ENCODE results near the gene SLC37A3.
"Not testable (repeated sequence)": the region's sequence is repeated elsewhere in the genome, so short reads cannot be mapped to it uniquely, and the experiment has no call there.

SLC37A3 gene, protein sequence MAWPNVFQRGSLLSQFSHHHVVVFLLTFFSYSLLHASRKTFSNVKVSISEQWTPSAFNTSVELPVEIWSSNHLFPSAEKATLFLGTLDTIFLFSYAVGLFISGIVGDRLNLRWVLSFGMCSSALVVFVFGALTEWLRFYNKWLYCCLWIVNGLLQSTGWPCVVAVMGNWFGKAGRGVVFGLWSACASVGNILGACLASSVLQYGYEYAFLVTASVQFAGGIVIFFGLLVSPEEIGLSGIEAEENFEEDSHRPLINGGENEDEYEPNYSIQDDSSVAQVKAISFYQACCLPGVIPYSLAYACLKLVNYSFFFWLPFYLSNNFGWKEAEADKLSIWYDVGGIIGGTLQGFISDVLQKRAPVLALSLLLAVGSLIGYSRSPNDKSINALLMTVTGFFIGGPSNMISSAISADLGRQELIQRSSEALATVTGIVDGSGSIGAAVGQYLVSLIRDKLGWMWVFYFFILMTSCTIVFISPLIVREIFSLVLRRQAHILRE

DNA sequence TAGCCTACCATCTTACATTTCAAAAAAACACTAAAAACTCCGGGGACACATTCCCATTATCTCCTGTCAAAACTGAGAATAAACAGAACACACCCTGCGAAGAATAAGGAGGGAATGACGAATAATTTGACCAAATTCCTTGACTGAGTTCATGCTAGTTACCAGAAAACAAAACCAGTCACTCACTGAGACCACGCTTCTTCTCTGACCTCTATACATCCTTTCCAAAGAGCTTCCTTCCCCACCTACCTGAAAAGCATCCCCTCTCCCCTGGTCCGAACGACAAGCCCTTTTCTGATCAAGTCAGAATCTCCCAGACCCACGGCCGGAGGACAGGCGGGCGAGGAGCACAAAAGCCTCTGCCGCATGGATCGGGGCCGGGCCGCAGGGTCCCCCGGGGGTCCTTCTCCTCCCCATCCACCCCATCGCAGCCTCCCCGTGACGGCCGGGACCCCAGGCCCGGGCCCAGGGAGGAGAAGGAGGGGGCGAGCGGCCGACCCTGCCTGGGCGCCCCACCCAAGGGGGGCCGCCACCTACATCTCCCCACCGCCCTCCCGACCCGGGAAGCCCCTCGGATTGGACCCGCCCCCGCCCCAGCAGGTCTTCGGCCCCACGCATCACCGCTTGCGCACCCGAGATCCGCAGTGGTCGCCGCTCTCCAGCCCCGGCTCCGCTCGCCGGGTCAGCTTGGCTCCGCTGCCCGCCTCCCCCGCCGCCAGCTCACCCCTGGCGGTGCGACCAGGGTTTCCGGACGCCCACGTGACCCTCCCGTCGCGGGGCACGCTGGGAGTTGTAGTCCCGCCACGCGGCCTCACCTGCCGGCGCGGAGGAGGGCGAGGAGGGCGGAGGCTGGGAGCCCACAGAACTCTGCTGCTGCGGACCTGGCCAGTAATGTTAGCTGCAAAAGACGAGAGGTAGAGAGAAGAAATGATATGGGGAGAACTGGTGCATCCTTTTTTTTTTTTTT lies at the start of gene SLC37A3:
TSS of gene SLC37A3 (minus strand) at position 747 of the 967 bp plus-strand sequence. CDS start 16,004 bp downstream, outside the sequence.
- peak; percentile 44 to 82 for DNase-seq (ENCODE audit: low read depth in 2 of 2)

DNA sequence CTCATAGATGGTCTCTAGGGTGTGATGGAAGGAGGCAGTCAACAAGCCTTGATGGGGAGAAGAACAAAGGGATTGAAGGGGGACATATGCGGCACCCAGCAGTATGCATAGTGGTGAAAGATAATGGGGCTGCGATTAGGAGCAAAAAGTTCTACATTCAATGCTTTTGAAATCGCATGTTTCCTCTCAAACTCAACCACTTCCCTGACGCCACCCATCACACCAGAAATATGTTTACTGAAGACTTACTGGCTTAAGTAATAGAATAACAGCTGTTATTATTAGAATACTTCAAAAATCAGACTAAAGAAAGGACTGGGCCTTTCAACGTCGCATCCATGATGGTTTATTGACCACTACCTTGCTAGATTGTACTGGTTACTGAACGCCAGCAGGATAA lies 49.5 kb upstream of the SLC37A3 start:
- DNase-seq (ENCODE audit: low read depth in 2 of 2): no peak

DNA sequence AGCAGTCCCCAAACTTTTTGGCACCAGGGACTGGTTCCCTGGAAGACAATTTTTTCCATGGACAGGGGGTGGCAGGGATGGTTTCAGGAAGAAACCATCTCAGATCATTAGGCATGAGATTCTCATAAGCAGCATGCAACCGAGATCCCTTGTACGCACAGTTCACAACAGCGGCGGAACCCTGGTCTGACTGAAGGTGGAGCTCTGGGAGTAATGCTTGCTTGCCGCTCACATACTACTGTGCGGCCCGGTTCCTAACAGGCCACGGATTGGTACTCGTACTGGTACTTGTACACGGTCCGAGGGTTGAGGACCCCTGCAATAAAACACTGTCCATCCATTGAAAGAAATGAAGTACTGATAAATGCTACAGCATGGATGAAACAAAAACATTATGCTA lies 48.1 kb upstream of the SLC37A3 start:
- no peak for DNase-seq (ENCODE audit: low read depth in 2 of 2)

DNA sequence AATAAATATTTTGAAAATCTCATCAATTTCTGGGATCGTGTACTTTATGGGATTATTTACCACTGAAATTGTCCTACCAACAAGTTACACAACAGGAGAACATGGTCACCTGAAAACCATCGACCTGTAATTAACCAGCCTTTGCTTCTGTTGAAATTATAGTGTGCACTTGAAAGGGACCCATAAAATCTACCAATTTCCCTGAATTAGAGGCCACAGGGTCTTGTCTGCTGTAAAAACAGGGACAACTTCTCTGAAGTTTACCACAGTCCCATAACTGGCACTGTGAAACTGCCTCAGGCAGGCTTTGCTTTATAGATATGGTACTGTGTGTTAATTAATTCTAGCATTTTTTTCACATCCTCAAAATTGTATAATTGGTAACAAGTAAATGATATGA lies 43.2 kb upstream of the SLC37A3 start:
- DNase-seq (ENCODE audit: low read depth in 2 of 2): no peak

GRCh38 chr7:140440593-140440992 lies 42.3 kb upstream of the SLC37A3 start:
- DNase-seq (ENCODE audit: low read depth in 2 of 2): no peak

GRCh38 chr7:140439359-140439758 lies 41.0 kb upstream of the SLC37A3 start:
- no peak for DNase-seq (ENCODE audit: low read depth in 2 of 2)

- DNase-seq (ENCODE audit: low read depth in 2 of 2): no peak
These were observed 37.0 kb upstream of the SLC37A3 start for GRCh38 chr7:140435252-140435895.

GRCh38 chr7:140433396-140433795 lies 35.1 kb upstream of the SLC37A3 start:
- DNase-seq (ENCODE audit: low read depth in 2 of 2): no peak

- DNase-seq (ENCODE audit: low read depth in 2 of 2): no peak
These were observed 27.8 kb upstream of the SLC37A3 start for GRCh38 chr7:140426130-140426529.

DNA sequence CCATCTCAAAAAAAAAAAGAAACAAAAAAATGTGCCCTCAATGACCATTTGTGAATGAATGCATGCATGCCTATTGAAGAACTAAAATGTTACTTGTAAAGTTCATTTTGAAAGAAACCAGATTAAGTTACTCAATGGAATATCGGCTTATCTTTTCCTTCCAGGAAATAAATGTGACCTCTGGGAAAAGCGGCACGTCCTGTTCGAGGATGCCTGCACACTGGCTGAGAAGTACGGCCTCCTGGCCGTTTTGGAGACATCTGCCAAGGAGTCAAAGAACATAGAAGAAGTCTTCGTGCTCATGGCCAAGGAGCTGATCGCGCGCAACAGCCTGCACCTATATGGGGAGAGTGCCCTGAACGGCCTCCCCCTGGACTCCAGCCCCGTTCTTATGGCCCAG lies 27.4 kb upstream of the SLC37A3 start:
- DNase-seq (ENCODE audit: low read depth in 2 of 2): no peak

GRCh38 chr7:140423501-140423900 lies 25.2 kb upstream of the SLC37A3 start:
- no peak for DNase-seq (ENCODE audit: low read depth in 2 of 2)

DNA sequence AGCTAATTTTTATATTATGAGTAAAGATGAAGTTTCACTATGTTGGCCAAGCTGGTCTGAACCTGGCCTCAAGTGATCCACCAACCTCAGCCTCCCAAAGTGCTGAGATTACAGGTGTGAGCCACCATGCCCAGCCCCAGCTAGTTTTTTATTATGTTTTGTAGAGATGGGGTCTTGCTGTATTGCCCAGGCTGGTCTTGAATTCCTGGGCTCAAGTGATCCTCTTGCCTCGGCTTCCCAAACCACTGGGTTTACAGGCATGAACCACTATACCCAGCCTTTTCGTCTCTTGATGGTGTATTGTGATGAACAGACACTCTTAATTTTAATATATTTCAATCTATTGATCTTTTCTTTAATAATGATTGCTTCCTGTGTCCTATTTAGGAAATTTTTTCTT lies 23.2 kb upstream of the SLC37A3 start:
- DNase-seq (ENCODE audit: low read depth in 2 of 2): no peak

DNA sequence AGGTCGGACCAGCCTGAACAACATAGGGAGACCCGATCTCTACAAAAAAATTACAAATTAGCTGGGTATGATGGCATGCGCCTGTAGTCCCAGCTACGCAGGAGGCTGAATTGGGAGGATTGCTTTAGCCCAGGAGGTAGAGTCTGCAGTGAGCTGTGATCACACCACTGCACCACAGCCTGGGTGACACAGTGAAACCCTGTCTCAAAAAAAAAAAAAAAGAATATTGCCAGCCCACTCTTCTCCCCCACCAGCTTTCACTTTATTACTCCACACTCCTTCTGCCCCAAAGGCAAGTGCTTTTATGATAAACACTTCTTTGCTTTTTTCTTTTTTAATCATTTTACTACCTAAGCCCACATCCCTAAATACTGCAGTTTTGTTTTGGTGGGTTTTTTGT lies 20.3 kb upstream of the SLC37A3 start:
- DNase-seq (ENCODE audit: low read depth in 2 of 2): no peak

GRCh38 chr7:140418156-140418472 lies 19.8 kb upstream of the SLC37A3 start:
- not testable (repeated sequence) for DNase-seq (ENCODE audit: low read depth in 2 of 2)

GRCh38 chr7:140417456-140418155 lies 19.3 kb upstream of the SLC37A3 start:
- no peak for DNase-seq (ENCODE audit: low read depth in 2 of 2)

GRCh38 chr7:140416560-140416959 lies 18.2 kb upstream of the SLC37A3 start:
- no peak for DNase-seq (ENCODE audit: low read depth in 2 of 2)

DNA sequence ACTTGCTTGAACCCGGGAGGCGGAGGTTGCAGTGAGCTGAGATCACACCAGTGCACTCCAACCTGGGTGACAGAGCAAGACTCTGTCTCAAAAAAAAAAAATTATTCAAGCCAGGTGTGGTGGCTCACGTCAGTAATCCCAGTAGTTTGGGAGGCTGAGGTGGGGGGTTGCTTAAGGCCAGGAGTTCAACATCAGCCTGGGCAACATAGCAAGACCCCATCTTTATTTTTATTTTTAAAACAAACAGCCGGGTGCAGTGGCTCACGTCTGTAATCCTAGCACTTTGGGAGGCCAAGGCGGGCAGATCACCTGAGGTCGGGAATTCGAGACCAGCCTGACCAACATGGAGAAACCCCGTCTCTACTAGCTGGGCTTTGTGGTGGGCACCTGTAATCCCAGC lies 17.5 kb upstream of the SLC37A3 start:
- DNase-seq (ENCODE audit: low read depth in 2 of 2): not testable (repeated sequence)

DNA sequence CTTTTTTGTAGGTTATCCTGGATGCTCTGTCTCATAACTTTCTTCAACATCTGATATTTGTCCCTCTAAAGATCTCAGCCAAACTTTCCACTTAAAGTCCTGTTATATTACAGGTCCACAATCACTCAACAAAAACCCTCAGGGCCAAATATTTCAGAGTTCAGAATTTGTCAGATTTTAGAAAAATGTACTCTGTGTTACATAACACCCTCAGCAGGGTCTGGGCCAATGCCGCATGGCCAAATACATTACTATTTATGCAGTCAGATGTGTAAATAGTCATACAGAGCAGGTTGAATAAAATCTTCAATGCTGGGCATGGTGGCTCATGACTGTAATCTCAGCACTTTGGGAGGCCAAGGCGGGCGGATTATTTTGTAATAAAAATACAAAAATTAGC lies 17.0 kb upstream of the SLC37A3 start:
- DNase-seq (ENCODE audit: low read depth in 2 of 2): no peak

- no peak for DNase-seq (ENCODE audit: low read depth in 2 of 2)
These were observed 6.3 kb upstream of the SLC37A3 start for GRCh38 chr7:140404565-140405065.

- peak; percentile 6 to 14 for DNase-seq (ENCODE audit: low read depth in 2 of 2)
These were observed 5.7 kb upstream of the SLC37A3 start, which contains the start of gene RAB19 for GRCh38 chr7:140403878-140404564. Gene RAB19, plus strand, starts transcription at chr7:140404058. Its CDS starts 3,589 bp downstream, at chr7:140407647.

Data from stimulated activated CD4-positive, alpha-beta T cell treated with anti-CD3 and anti-CD28 coated beads, Interleukin-1b, Interleukin-23, amount 100 ng/mL, for 1 hour (primary cell).